HG03097 (cell line): Measurements from ENCODE around the gene TRIM74.
A peak's percentile ranks its signal among the peaks of the same experiment; 100 is the strongest.
"Not testable (repeated sequence)": the region's sequence is repeated elsewhere in the genome, so short reads cannot be mapped to it uniquely, and the experiment has no call there.

Source experiments
- ATAC-seq: cut with Tn5 transposase; IDR thresholded peaks from one replicate; pipeline ENCODE4 v1.9.1; 2021; ENCODE audit not compliant: unreplicated experiment, low FRiP score

TRIM74 gene

DNA sequence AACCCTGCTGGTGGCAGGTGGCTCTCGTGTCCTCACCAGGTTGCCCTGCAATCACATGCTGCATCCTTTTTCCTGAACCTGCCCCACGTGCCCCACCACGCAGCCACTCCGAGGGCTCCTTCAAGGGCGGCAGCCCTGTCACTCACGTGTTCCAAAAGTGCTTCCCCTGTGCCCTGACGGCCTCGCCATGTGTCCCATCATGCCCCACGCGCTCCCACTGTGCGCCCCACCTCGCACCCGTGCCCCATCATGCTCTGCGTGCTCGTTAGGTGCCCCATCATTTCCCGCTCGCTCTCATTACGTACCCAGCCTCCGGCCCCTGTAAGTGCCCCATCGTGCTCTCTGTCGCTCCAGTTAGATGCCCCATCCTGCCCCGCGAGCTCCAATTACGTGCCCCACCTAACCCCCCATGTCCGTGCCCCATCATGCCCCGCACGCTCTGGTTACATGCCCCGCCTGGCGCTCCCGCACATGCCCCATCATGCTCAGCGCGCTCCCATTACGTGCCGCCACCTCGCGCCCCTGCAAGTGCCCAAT is at the start of gene TRIM74:
Gene TRIM74 (minus strand): TSS at position 487 of the 537 bp plus-strand sequence. CDS start 3,309 bp downstream, outside the sequence.
- ATAC-seq, result not testable (repeated sequence)

DNA sequence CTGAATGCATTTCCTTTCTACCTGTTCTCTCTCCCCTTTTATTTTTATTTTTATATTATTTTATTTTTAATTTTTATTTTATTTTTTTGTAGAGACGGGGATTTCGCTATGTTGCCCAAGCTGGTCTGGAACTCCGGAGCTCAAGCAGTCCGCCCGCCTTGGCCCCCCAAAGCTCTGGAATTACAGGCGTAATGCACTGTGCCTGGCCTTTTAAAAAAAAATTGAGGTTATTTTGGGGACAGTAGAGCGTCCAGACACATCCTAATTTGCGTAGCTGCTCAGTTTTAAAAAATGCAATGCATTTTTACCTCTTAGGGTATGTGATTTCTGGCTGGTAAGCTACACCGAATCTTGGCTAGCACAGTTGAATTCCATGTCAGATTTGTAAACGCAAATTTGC is 37.2 kb upstream of the TRIM74 start:
- not testable (repeated sequence) for ATAC-seq

DNA sequence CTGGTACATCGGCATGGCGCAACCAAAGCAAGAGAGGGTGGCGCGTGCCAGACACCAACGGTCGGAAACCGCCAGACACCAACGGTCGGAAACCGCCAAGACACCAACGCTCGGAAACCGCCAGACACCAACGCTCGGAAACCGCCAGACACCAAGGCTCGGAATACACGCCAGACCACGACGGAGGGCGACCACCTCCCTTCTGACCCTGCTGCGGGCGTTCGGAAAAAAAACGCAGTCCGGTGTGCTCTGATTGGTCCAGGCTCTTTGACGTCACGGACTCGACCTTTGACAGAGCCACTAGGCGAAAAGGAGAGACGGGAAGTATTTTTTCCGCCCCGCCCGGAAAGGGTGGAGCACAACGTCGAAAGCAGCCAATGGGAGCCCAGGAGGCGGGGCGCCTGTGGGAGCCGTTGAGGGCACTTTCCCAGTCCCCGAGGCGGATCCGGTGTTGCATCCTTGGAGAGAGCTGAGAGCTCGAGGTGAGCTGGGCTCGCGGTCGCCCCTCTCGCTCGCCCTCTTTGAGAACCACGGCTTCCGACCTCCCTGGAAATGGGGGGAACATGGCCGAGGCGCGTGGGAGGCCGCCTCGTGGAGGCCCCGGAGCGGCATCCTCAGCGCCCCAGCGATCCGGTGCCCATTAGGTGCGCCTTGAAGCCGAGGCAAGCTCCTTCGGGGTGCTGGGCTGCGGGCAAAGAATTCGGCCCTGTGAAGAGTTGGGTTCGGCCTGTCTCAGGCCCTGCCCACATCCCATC is 36.6 kb upstream of the TRIM74 start:
- ATAC-seq, result peak; percentile 88

DNA sequence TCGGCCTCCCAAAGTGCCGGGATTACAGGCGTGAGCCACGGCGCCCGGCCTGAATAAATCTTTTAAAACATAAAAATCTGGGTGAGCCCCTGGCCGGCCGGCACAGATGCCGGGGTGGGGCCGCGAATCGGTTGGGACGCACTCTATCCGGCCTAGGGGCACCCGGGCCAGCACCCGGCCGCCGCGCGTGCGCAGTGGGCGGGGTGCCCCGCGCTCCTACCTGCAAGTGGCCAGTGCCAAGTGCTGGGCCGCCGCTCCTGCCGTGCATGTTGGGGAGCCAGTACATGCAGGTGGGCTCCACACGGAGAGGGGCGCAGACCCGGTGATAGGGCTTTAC is 36.1 kb upstream of the TRIM74 start:
- ATAC-seq, result peak; percentile 82

DNA sequence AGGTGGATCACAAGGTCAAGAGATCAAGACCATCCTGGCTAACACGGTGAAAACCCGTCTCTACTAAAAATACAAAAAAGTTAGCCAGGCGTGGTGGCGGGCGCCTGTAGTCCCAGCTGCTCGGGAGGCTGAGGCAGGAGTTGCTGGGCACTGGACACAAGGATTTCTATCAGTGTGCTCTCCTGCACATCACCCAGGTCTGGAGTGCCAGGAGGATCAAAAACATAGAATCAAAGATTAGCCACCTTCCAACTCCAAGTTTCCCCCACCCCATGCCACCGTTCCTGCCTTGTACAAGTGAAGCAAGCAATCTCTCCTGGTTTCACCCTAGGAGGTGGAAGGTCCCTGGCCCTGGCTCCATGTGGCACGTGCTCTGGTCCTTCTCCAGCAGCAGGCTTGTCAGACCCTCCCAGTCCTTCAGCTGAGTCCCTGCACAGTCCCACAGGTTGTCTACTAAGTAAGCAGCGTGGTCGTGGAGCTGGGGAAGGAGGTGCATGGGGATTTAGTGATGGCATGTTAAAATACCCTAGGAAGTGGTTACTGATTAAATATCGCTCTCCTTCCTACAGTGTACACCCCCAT is 28.7 kb upstream of the TRIM74 start:
- not testable (repeated sequence) for ATAC-seq

DNA sequence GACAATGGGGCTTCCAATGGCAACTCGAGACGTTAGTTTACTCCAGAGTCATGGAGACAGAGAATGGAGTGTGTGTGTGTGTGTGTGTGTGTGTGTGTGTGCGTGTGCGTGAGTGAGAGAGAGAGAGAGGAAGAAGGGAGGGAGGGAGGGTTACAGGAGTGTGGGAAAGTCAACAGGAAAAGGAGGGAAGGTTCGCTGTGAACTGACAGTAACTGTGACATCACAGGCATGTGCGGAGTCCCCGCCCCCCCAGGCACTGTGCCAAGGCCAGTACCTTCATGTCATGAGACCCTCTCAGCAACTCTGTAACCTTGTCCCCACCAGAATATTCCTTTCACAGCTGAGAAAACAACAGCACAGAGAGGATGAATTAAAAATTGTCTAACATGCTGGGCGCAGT is 28.2 kb upstream of the TRIM74 start:
- ATAC-seq, result not testable (repeated sequence)

DNA sequence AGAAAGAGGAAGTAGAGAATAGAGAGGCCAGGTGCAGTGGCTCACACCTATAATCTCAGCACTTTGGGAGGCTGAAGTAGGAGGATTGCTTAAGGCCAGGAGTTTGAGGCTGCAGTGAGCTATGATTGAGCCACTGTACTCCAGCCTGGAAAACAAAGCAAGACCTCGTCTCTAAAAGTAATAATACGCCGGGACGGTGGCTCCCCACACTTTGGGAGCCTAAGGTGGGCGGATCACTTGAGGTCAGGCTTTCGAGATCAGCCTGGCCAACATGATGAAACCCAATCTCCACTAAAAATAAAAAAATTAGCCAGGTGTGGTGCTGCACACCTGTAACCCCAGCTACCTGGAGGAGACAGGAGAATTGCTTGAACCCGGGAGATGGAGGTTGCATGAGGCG is 26.2 kb upstream of the TRIM74 start:
- ATAC-seq, result not testable (repeated sequence)

DNA sequence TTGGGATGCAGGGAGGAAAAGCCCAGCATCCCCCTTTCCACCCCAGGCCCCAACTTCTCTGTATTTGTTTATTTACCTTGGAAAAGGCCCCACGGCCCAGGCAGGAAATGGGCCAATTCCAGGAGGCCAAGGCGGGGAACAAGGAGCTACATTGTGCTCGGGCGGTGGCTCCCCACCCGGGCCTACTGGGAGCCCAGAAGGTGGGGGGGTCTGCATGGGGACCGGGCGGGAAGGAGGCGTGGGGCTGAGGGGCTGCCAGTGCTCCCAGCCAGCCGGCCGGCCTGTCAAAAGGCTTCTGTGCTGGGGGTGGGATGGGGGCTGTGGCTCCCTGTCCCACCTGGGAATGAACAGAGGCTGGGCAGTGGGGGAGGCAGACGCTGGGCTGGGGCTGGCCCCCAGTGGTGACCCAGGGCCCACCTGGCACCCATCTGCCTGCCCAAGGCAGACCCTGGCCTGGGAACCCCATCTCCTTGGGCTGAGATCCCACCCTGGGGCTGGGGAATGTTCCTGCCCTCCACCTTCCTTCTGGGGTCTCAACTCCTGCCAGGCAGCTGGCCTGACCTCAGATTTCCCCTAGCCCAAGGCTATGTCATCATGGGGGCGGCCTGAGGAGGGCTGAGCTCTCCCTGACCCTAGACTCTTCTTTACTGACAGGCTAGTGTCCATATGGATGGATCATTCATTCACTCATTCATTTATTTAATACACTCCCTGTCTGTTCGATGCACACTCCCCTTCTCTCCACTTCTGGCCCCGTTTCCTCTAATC is 21.1 kb upstream of the TRIM74 start:
- not testable (repeated sequence) for ATAC-seq

DNA sequence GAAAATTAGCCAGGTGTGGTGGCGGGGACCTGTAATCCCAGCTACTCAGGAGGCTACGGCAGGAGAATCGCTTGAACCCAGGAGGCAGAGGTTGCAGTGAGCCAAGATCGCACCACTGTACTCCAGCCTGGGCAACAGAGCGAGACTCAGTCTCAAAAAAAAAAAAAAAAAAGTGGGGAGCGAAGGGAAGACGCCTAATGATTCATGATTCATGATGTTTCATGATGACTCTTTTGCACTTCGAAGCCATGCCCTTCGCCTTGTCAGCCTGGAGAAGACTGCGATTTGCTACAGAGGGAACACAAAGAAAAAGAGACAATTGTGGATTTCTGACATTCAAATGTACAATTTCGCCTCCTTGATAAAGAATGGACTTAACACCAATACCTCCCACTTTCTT is 12.8 kb upstream of the TRIM74 start:
- ATAC-seq, result not testable (repeated sequence)

DNA sequence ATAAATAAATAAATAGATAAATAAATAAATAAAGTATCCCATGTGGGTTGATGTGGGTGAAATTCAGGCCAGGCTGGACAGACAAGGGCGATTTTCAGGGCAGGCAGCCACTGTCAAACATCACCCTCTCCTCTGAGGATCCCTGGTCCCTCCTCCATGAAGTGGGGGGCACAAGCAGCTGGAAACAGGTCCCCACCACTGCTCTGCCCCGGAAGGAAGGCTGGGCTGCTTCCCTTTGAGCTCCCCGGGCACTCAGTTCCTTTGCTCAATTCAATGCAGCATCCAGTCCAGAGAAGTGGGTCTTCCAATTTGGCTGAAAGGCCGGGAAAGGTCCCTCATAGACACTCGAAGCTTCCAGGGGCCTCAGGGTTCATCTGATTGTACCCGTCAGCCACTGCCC is 11.1 kb upstream of the TRIM74 start:
- ATAC-seq, result not testable (repeated sequence)

DNA sequence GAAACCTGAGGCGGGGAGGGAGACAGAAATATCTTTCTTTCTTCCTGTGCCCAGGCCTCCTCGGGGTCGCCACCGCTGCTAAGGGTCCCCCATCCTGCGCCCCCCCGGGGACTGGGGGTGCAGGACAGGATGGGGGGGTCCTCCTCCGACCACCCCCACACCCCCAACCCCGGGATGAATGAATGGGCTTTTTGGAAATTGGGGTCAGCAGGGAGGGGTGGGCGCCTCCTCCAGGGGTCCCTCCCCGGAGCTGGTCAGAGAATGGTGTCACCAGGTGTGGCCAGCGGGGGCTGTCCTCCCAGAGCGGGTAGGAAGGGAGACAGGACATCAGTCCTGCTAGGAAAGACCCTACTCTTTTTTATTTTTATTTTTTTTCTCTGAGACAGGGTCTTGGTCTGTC is 7.2 kb upstream of the TRIM74 start:
- ATAC-seq, result not testable (repeated sequence)

DNA sequence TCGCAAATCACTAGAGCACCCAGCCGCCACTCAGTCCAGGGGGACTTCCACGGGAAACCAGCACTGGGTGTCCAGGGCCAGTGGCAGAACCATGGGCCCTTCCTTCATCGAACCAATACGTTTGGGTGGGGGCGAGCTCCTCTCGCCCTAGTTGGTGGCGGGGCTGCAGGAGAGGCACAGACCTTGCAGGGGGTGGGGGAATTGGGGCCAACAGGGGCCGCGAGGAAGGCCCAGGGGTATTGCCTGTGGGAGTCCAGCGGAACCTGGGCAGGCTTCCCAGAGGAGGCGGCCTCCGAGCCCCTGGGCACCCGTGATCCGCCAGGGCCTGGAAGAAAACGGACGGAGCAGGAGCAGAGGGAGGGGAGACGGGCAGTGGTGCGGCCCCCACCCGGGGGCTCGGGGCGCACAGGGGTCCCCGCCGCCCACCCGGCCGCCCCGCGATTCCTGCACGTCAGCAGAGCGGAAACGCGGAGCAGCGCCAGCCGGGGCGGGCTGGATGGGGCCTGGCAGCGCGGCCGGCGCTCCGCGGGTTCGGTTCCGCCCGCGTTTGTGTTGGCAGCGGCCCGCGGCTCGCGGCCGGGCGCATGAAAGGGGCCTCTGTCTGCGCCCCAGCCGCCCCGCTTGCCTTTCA is 6.5 kb upstream of the TRIM74 start:
- ATAC-seq, result not testable (repeated sequence)

DNA sequence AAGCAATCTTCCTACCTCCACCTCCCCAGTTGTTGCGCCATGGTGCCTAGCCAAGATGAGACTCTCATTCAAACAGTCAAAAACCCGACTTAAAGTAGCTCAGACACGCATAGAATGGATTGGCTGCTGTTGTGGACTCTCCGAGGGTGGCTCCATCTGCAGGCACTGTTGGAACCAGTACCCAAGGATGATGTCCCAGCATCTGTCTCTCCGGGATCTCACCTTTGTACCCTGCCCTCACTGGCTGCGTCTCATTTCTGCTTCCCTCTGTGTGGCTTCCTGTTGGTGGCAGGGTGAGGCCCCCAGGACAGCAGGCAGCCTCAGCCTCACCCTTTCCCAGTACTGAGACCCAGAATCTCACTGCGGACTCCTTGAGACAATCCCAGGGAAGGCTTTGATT is 5.5 kb upstream of the TRIM74 start:
- ATAC-seq, result not testable (repeated sequence)

DNA sequence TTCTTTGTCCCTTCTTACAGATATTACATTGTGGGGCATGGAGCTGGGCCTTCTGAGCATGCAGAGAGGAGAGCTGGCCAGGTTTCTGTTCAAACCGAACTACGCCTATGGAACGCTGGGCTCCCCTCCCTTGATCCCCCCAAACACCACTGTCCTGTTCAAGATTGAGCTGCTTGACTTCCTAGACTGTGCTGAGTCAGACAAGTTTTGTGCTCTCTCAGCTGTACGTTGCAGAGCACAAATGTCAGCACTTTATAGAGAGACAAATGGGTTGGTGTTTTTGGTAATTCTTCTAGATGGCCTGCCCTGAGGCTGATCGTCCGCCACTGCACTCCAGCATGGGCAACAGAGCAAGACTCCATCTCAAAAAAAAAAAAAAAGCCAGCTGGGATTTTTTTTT is 2.2 kb upstream of the TRIM74 start:
- not testable (repeated sequence) for ATAC-seq

DNA sequence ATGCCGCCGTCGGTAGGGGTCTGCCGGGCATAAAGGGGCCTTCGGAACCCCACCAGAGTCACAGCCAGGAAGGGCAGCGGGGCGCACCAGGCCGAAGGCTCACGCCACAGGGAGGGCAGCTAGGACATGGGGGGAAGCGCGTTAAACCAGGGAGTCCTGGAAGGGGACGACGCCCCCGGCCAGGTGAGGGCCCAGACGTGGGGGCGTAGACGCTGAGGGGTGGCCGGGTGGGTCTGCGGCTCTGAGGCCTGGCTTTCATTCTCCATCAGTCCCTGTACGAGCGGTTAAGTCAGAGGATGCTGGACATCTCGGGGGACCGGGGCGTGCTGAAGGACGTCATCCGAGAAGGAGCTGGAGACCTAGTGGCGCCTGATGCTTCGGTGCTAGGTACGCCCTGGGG is 422 bp upstream of the TRIM74 start:
- not testable (repeated sequence) for ATAC-seq

DNA sequence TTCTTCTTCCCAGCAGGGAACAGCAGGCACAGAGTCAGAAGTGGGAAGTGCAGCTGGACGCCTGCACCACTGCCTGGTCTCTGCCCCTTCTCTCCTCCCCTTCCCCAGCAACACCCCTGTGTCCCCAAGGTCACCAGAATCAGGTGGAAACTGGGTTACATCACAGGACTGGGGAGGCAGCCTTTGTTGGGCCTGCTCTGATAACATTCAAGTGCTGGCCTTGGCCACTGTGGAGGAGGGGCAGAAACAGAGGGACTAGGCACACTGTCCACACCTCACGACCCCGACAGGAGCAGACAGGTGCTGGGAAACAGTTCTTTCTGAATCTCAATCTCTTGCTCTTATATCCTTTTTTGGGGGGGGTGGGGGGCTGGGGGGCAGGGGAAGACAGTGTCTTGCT is 2.4 kb downstream of the TRIM74 start:
- ATAC-seq, result not testable (repeated sequence)

DNA sequence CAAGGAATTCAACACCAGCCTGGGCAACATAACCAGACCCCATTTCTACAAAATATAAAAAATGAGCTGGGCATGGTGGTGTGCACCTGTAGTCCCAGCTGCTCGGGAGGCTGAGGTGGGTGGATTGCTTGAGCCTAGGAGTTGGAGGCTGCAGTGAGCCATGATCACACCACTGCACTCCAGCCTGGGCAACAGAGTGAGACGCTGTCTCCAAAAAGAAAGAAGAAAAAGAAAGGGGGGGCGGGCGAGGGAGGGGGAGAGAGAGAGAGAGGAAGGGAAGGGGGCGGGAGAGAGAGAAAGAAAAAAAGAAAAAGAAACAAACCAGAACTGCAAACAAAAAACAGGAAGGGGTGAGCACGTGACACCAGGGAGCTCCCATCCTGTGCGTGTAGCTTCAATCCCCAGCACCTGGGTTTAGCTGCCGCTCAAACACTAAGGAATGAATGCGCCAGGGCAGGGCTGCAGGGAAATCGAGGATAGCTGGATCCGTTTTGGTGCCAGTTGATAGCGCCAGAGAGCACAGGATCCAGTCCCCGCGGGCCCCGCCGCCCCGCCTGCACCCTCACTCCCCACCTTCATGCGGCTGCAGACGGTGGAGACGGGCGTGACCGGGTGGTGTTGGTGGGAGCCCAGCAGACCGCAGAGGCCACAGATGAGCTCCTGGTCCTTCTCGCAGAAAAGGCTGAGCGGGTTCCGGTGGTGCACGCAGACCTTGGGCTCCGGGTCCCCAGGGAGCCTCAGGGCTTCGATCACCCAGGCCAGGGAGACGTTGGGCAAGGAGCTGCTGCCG is 3.9 kb downstream of the TRIM74 start:
- ATAC-seq, result not testable (repeated sequence)

DNA sequence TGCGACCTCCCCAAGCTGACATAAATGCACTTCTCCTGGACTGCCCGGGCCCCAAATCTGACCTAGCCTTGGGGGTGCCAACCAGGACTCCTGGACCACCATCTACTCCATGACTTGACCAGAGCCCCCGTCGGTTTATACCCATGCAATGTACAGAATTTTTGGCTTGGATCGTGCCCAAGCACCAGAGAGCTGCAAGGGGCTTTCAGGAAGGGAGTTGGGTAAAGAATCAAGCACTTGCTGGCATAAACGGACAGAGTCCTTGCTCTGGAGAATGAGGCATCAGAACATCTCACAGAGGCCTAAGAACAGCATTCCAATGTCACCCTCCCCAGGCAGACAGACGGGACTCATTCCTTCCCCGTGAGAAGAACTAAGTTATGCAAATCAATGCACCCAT is 6.2 kb downstream of the TRIM74 start:
- not testable (repeated sequence) for ATAC-seq

DNA sequence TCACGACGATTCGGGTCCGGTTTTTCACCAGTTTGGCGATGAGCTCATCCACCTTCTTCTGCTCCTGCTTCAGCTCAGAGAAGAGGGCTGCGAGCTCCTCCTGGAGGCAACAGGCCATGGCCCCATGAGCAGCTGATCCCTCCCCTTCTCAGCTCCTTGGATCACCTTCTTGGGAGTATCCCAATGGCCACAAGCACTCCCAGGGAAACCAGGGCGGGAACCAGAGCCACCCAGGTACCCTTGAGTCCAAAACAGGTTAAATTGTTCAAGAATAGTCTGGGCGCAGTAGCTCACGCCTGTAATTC is 8.0 kb downstream of the TRIM74 start:
- not testable (repeated sequence) for ATAC-seq
